HepG2 (cell line): ENCODE measurements around the gene CSF3R. TPM values are rescaled to one million over a fixed set of nuclear protein-coding genes. Genes with fewer than 3 reads are reported as not detected.
A peak's percentile ranks its signal among the peaks of the same experiment; 100 is the strongest.

Experiments
- AKAP8 ChIP-seq: sonication (generic); formaldehyde crosslinking; IDR thresholded peaks from 2 replicates; pipeline ENCODE4 v1.5.1; 2020; ENCODE audit warnings: mild to moderate bottlenecking, missing genetic modification reagents
- CAMTA2 ChIP-seq: sonication (generic); formaldehyde crosslinking; IDR thresholded peaks from 2 replicates; pipeline ENCODE4 v1.4.0; 2020; ENCODE audit warnings: mild to moderate bottlenecking, missing genetic modification reagents, borderline replicate concordance
- FOXO1 ChIP-seq: sonication (generic); formaldehyde crosslinking; IDR thresholded peaks from 2 replicates; pipeline ENCODE4 v1.4.0; 2020; ENCODE audit warnings: missing genetic modification reagents
- HNF4G ChIP-seq, 2 experiments: sonication (generic) in 1 of 2; formaldehyde crosslinking in 1 of 2; IDR thresholded peaks; 2 replicates each; pipeline versions ENCODE4 v1.4.0 to v1.6.1; 2011 to 2020; ENCODE audit warnings: borderline replicate concordance in 2 of 2, low read depth in 2 of 2, mild to moderate bottlenecking in 2 of 2, low read length in 1 of 2, missing genetic modification reagents in 1 of 2, moderate library complexity in 1 of 2
- HOXA7 ChIP-seq: sonication (generic); formaldehyde crosslinking; IDR thresholded peaks from 2 replicates; pipeline ENCODE4 v1.8.1; 2022; ENCODE audit warnings: mild to moderate bottlenecking, missing genetic modification reagents, moderate library complexity
- KLF12 ChIP-seq: sonication (generic); formaldehyde crosslinking; IDR thresholded peaks from 2 replicates; pipeline ENCODE4 v1.4.0; 2020; ENCODE audit warnings: missing genetic modification reagents, borderline replicate concordance
- MED8 ChIP-seq: sonication (generic); formaldehyde crosslinking; IDR thresholded peaks from 2 replicates; pipeline ENCODE4 v1.8.1; 2023; ENCODE audit warnings: mild to moderate bottlenecking, missing genetic modification reagents; ENCODE audit not compliant: insufficient replicate concordance
- MEIS2 ChIP-seq: sonication (generic); formaldehyde crosslinking; IDR thresholded peaks from 2 replicates; pipeline ENCODE4 v1.9.0; 2021; ENCODE audit warnings: mild to moderate bottlenecking, missing genetic modification reagents
- NR2F6 ChIP-seq, 2 experiments: IDR thresholded peaks; 2 replicates each; pipeline ENCODE4 v1.6.1; 2016; ENCODE audit warnings: antibody characterized with exemption in 1 of 2, mild to moderate bottlenecking in 1 of 2
- PAX8 ChIP-seq: sonication (generic); formaldehyde crosslinking; IDR thresholded peaks from 2 replicates; pipeline ENCODE4 v1.8.0; 2022; ENCODE audit warnings: mild to moderate bottlenecking, missing genetic modification reagents, borderline replicate concordance
- REL ChIP-seq: sonication (generic); formaldehyde crosslinking; conservative IDR thresholded peaks from 2 replicates; pipeline ENCODE4 v1.8.0; 2022; ENCODE audit warnings: mild to moderate bottlenecking, missing genetic modification reagents, moderate library complexity
- SAP130 ChIP-seq: IDR thresholded peaks from 2 replicates; pipeline ENCODE4 v1.6.1; 2016; ENCODE audit warnings: low read depth
- SP5 ChIP-seq: IDR thresholded peaks from 2 replicates; pipeline ENCODE4 v1.6.1; 2016; ENCODE audit warnings: low read depth, borderline replicate concordance
- TIGD3 ChIP-seq: sonication (generic); formaldehyde crosslinking; IDR thresholded peaks from 2 replicates; pipeline ENCODE4 v1.5.1; 2020; ENCODE audit warnings: mild to moderate bottlenecking, missing genetic modification reagents, borderline replicate concordance
- TSC22D2 ChIP-seq: sonication (generic); formaldehyde crosslinking; IDR thresholded peaks from 2 replicates; pipeline ENCODE4 v1.5.1; 2020; ENCODE audit warnings: missing genetic modification reagents, mild to moderate bottlenecking, borderline replicate concordance
- WIZ ChIP-seq: sonication (generic); formaldehyde crosslinking; IDR thresholded peaks from 2 replicates; pipeline ENCODE4 v1.5.1; 2020; ENCODE audit warnings: mild to moderate bottlenecking, missing genetic modification reagents
- ZBED4 ChIP-seq: sonication (generic); formaldehyde crosslinking; IDR thresholded peaks from 2 replicates; pipeline ENCODE4 v1.4.0; 2020; ENCODE audit warnings: missing genetic modification reagents, borderline replicate concordance
- ZBTB3 ChIP-seq: sonication (generic); formaldehyde crosslinking; IDR thresholded peaks from 2 replicates; pipeline ENCODE4 v1.4.0; 2020; ENCODE audit warnings: low read depth, mild to moderate bottlenecking, moderate library complexity, missing genetic modification reagents, borderline replicate concordance
- ZNF576 ChIP-seq: sonication (generic); formaldehyde crosslinking; IDR thresholded peaks from 2 replicates; pipeline ENCODE4 v1.4.0; 2020; ENCODE audit warnings: mild to moderate bottlenecking, missing genetic modification reagents
- ZNF615 ChIP-seq: sonication (generic); formaldehyde crosslinking; IDR thresholded peaks from 2 replicates; pipeline ENCODE4 v1.5.0; 2020; ENCODE audit warnings: mild to moderate bottlenecking, missing genetic modification reagents, borderline replicate concordance
- ZNF772 ChIP-seq: sonication (generic); formaldehyde crosslinking; IDR thresholded peaks from 2 replicates; pipeline ENCODE4 v1.5.0; 2020; ENCODE audit warnings: mild to moderate bottlenecking, missing genetic modification reagents
- polyA plus RNA-seq, 8 experiments: library from polyadenylated mRNA; depleted of rRNA in 3 of 8; stranded (reverse) in 7 of 8; unstranded in 1 of 8; fragments of >200 nt; fragmentation: Illumina TruSeq in 4 of 8; extraction: Trizol in 4 of 8; gene quantifications; 2 replicates each; pipeline versions ENCODE4 v1.2.1 to v1.2.3, GENCODE V29; 2011 to 2016; ENCODE audit warnings: low read depth in 4 of 8, missing spikeins in 1 of 8, mixed read lengths in 1 of 8; ENCODE audit not compliant: insufficient read depth in 1 of 8
- total RNA-seq, 5 experiments: library from RNA; depleted of rRNA; stranded (reverse); fragments of >200 nt; fragmentation: Illumina TruSeq; extraction: Trizol; gene quantifications; 2 replicates each; pipeline ENCODE4 v1.2.3, GENCODE V29; 2016; ENCODE audit warnings: low read depth in 1 of 5

CSF3R gene
- total and polyA plus RNA-seq, 2 of the 13 experiments (the other 11 are each of a cell fraction or from before 2014, with no cell fraction given) = 11.9 to 28.8 TPM

GRCh38 chr1:36463803-36464604 is 18.7 kb downstream of the CSF3R start, which contains the start of gene MRPS15 (continued):
- TF ChIP-seq PAX8 (CRISPR knock-in tag) (no peak), ZNF772 (CRISPR knock-in tag) (peak; percentile 81), HOXA7 (0 out of 2 replicates have a peak, but pooled peaks have one; percentile 61), CAMTA2 (CRISPR knock-in tag) (no peak), ZBTB3 (CRISPR knock-in tag) (no peak), TSC22D2 (CRISPR knock-in tag) (peak; percentile 93), MEIS2 (CRISPR knock-in tag) (no peak), SAP130 (CRISPR knock-in tag) (peak; percentile 96), AKAP8 (CRISPR knock-in tag) (peak; percentile 90), ZNF615 (CRISPR knock-in tag) (peak; percentile 87; the same call in 1 of the 2 replicates), TIGD3 (peak; percentile 94; the same call in 1 of the 2 replicates), NR2F6 (IDR thresholded peaks at IDR 0.05) (peak; percentile 63; the same call in 1 of the 2 replicates), NR2F6 (CRISPR knock-in tag; IDR thresholded peaks at IDR 0.05) (peak; percentile 84), FOXO1 (CRISPR knock-in tag) (peak; percentile 80), HNF4G (IDR thresholded peaks at IDR 0.05; ENCODE audit: borderline replicate concordance, low read depth, low read length) (peak; percentile 8; the same call in 1 of the 2 replicates), HNF4G (CRISPR knock-in tag; IDR thresholded peaks at IDR 0.05; ENCODE audit: borderline replicate concordance, low read depth) (no peak), MED8 (peak; percentile 60), REL (CRISPR knock-in tag) (peak; percentile 89; the same call in 1 of the 2 replicates), ZNF576 (CRISPR knock-in tag) (no peak), ZBED4 (CRISPR knock-in tag) (peak; percentile 91), KLF12 (CRISPR knock-in tag) (no peak), SP5 (CRISPR knock-in tag) (peak; percentile 77), WIZ (CRISPR knock-in tag) (no peak; the same call in 1 of the 2 replicates)
